Glutamatergic neuron (in vitro differentiated cells): Measurements from ENCODE around the gene TMEM254. TPM values are rescaled to one million over a fixed set of nuclear protein-coding genes. Genes with fewer than 3 reads are reported as not detected.

Source experiments
- DNase-seq: peaks from one replicate; pipeline ENCODE4 v3.0.0; 2022
- H3K27ac Mint-ChIP-seq: one replicate; pipeline ENCODE4 v1.8.0; 2020; ENCODE audit warnings: mild to moderate bottlenecking, mixed read lengths, inconsistent platforms; ENCODE audit not compliant: unreplicated experiment
- H3K27me3 Mint-ChIP-seq: one replicate; pipeline ENCODE4 v1.8.0; 2020; ENCODE audit warnings: mild to moderate bottlenecking, moderate library complexity, mixed read lengths, inconsistent platforms; ENCODE audit not compliant: unreplicated experiment
- H3K36me3 Mint-ChIP-seq: one replicate; pipeline ENCODE4 v1.8.0; 2020; ENCODE audit warnings: mild to moderate bottlenecking, mixed read lengths, inconsistent platforms; ENCODE audit not compliant: unreplicated experiment
- H3K4me1 Mint-ChIP-seq: one replicate; pipeline ENCODE4 v1.8.0; 2020; ENCODE audit warnings: mild to moderate bottlenecking, low read depth, mixed read lengths, inconsistent platforms; ENCODE audit not compliant: unreplicated experiment
- H3K4me3 Mint-ChIP-seq: one replicate; pipeline ENCODE4 v1.8.0; 2020; ENCODE audit warnings: mild to moderate bottlenecking, mixed read lengths, inconsistent platforms; ENCODE audit not compliant: unreplicated experiment
- H3K9me3 Mint-ChIP-seq: one replicate; pipeline ENCODE4 v1.8.0; 2020; ENCODE audit warnings: mild to moderate bottlenecking, moderate library complexity, mixed read lengths, inconsistent platforms; ENCODE audit not compliant: unreplicated experiment
- CTCF ChIP-seq: fragments of 200-600 bp; sonication (generic); IDR thresholded peaks from one replicate; pipeline ENCODE4 v1.5.0; 2021; ENCODE audit not compliant: partially characterized antibody, unreplicated experiment
- total RNA-seq: library from RNA; stranded (reverse); fragmentation: NEBNext Ultra II Directional; extraction: Animal tissue kit (Norgen Biotek cat#: 25700); gene quantifications from one replicate; pipeline ENCODE4 v1.2.1, GENCODE V29; 2021; ENCODE audit not compliant: unreplicated experiment

Gene TMEM254
- total RNA-seq, 1 donor from 2014 or later = 13.5 TPM

DNA sequence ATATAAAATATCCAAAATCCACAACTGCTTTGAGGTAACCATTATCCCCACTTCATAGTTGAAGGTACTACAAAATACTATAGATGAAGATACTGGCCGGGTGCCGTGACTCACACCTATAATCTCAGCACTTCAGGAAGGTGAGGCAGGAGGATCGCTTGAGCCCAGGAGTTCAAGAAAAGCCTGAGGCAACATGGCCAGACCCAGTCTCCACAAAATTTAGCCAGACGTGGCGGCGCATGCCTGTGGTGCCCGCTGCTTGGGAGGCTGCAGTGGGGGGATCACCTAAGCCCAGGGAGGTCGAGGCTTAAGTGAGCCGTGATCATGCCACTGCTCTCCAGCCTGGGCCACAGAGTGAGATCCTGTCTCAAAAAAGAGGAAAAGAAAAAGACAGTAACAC, 21.7 kb downstream of the TMEM254 start:
- no peak for DNase-seq
- Mint-ChIP-seq H3K36me3 (no peaks in the 10 kb centered on the region), H3K4me3 (no peak overlapping the region), H3K9me3 (peaks cover 4% of the 10 kb centered on the region), H3K4me1 (no peaks in the 10 kb centered on the region), H3K27me3 (no peaks in the 10 kb centered on the region), H3K27ac (no peak overlapping the region)
- no peak for TF ChIP-seq CTCF

DNA sequence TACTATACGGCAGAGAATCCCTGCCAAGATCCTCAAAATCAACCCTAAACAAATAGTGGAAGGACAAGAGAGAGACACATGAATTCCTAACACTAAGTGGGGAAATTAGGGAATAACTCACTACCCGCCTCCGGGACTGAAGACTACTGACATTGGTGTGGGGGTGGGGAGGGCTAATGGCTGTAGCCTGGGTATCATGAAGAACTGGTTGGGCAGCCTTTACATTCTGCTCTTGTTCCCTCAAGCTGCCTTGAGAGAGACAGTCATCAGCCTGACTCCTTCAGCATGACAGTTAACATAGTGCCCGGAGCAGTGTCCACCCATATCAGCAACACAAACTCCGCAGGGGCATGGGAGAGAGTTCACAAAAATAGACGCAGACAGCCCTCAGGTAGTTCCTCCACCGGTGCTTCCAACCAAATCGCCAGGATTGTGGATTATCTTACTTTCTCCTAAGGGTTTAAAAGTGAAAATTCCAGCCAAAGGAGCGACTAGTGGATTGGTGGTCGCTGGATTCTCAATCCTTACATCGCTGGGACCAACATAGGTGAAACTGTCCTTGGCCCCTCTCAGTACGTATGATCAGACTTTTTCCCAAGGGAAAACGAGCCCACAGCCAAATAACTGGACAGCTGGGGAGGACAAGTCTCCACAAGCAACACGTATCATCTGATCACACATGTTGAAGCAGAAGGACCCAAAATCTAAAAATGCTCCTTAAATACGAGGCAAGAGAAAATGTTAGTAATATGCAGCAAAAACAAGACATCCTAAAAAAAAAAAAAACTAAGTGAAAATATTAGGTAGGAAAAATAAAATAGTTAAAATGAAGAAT, 22.6 kb downstream of the TMEM254 start:
- DNase-seq = no peak
- Mint-ChIP-seq H3K36me3 (no peaks in the 10 kb centered on the region), H3K4me1 (no peaks in the 10 kb centered on the region), H3K27ac (no peak overlapping the region), H3K27me3 (no peaks in the 10 kb centered on the region), H3K4me3 (no peak overlapping the region), H3K9me3 (peaks cover 4% of the 10 kb centered on the region)
- no peak for TF ChIP-seq CTCF

- H3K27ac Mint-ChIP-seq = no peak overlapping the region
- no peak for DNase-seq
- H3K36me3 Mint-ChIP-seq = peaks cover 17% of the 10 kb centered on the region
- no peaks in the 10 kb centered on the region for H3K4me1 Mint-ChIP-seq
- H3K27me3 Mint-ChIP-seq = no peaks in the 10 kb centered on the region
- no peak overlapping the region for H3K4me3 Mint-ChIP-seq
- H3K9me3 Mint-ChIP-seq = peaks cover 13% of the 10 kb centered on the region
- TF ChIP-seq CTCF = no peak
Measured at GRCh38 chr10:80104066-80104926, 25.8 kb downstream of the TMEM254 start.

DNA sequence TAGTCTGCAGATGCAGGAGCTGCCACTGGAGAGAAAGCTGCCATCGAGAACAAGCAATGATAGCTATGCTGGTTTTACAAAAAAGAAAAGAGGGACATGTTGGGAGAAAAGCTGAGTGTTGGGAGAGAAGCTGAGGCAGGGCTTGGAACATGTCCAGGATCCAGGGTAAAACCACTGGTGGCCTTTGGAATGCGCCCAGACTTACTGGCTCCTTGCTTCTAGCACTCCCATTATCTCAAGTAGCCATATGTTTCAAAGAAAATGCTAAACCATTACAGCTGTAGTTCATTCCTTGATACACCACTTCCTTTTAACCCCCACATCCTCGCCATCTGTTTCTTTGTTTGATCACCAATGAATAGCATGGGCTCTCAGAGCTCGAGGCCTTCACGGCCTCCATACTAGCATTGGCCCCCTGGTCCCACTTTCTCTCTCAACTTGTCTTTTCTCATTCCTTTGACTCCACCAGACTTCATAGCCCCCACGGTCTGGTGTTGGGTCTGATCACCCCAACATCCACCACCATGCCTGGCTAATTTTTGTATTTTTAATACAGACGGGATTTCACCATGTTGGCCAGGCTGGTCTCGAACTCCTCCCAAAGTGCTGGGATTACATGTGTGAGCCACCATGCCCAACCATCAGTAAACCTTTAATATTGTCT, 30.2 kb downstream of the TMEM254 start:
- H3K4me3 Mint-ChIP-seq = no peak overlapping the region
- TF ChIP-seq CTCF = no peak
- no peaks in the 10 kb centered on the region for H3K4me1 Mint-ChIP-seq
- peaks cover 11% of the 10 kb centered on the region for H3K9me3 Mint-ChIP-seq
- no peak for DNase-seq
- no peak overlapping the region for H3K27ac Mint-ChIP-seq
- no peaks in the 10 kb centered on the region for H3K27me3 Mint-ChIP-seq
- H3K36me3 Mint-ChIP-seq = peaks cover 18% of the 10 kb centered on the region
